Panc1 (cell line): ENCODE measurements around the gene TXNL1. TPM values are rescaled to one million over a fixed set of nuclear protein-coding genes. Genes with fewer than 3 reads are reported as not detected.

Source experiments
- ATAC-seq: fragments of 200-7000 bp; cut with Tn5 transposase; 2 replicates; pipeline ENCODE4 v1.9.1; 2020; ENCODE audit warnings: mild to moderate bottlenecking, moderate library complexity
- BruUV-seq: library from RNA; stranded (reverse); fragments of 400-500 nt; replicated peaks from 2 replicates; lab custom pipeline; 2021; lab: Mats Ljungman, UMichigan
- CTCF ChIA-PET: fragments of 300-600 bp; sonication (Branson Sonifier 250); formaldehyde crosslinking; loops from one replicate; lab custom pipeline; 2022; ENCODE audit warnings: antibody characterized with exemption; lab: Charles Lee
- POLR2A ChIA-PET: fragments of 300-600 bp; sonication (Branson Sonifier 250); formaldehyde crosslinking; loops from one replicate; lab custom pipeline; 2022; ENCODE audit warnings: antibody characterized with exemption; lab: Charles Lee
- DNase-seq: peaks from one replicate; pipeline ENCODE4 v3.0.0-alpha.2; 2010; ENCODE audit warnings: low read depth, low spot score
- H3K27ac ChIP-seq: 2 replicates; pipeline ENCODE4 v1.5.1; 2011; ENCODE audit warnings: mild to moderate bottlenecking, low read length, inconsistent platforms
- H3K27me3 ChIP-seq: fragments of 200-500 bp; sonication (Bioruptor generic); 2 replicates; pipeline ENCODE4 v1.6.0; 2014; ENCODE audit warnings: low read length, inconsistent platforms; ENCODE audit not compliant: control insufficient read depth, insufficient read depth
- H3K36me3 ChIP-seq: fragments of 200-500 bp; sonication (Bioruptor generic); 2 replicates; pipeline ENCODE4 v1.5.1; 2014; ENCODE audit warnings: inconsistent platforms, mild to moderate bottlenecking, low read length, moderate library complexity; ENCODE audit not compliant: control insufficient read depth, insufficient read depth
- H3K4me1 ChIP-seq: 2 replicates; pipeline ENCODE4 v1.5.1; 2011; ENCODE audit warnings: inconsistent platforms, mild to moderate bottlenecking, low read length, moderate library complexity; ENCODE audit not compliant: control insufficient read depth, insufficient read depth
- H3K4me3 ChIP-seq, 2 experiments: 2 replicates each; pipeline ENCODE4 v1.5.1; 2011 to 2012; ENCODE audit warnings: low read depth in 2 of 2, low read length in 2 of 2, mild to moderate bottlenecking in 2 of 2, inconsistent platforms in 1 of 2, moderate library complexity in 1 of 2
- H3K9me3 ChIP-seq: fragments of 200-500 bp; sonication (Bioruptor generic); 2 replicates; pipeline ENCODE4 v1.5.1; 2014; ENCODE audit warnings: low read depth, mild to moderate bottlenecking, inconsistent platforms, low read length, moderate library complexity; ENCODE audit not compliant: control insufficient read depth, insufficient read depth
- POLR2AphosphoS5 ChIP-seq: IDR thresholded peaks from 2 replicates; pipeline ENCODE4 v1.6.1; 2012; ENCODE audit warnings: mild to moderate bottlenecking, low read depth, low read length, moderate library complexity
- REST ChIP-seq, 2 experiments: IDR thresholded peaks; 2 replicates each; pipeline ENCODE4 v1.6.1; 2011 to 2012; ENCODE audit warnings: low read depth in 2 of 2, control low read depth in 1 of 2, low read length in 1 of 2, mild to moderate bottlenecking in 1 of 2, moderate library complexity in 1 of 2; ENCODE audit not compliant: insufficient read depth in 1 of 2
- SIN3A ChIP-seq: IDR thresholded peaks from 2 replicates; pipeline ENCODE4 v1.6.1; 2012; ENCODE audit warnings: low read depth, mild to moderate bottlenecking, low read length, moderate library complexity, borderline replicate concordance; ENCODE audit not compliant: insufficient read depth
- TCF7L2 ChIP-seq: IDR thresholded peaks from 2 replicates; pipeline ENCODE4 v1.6.1; 2011; ENCODE audit warnings: mild to moderate bottlenecking, low read depth, low read length, inconsistent platforms
- in situ Hi-C: cut with HindIII; loops from 2 replicates; pipeline ENCODE4 v1.10.0; 2016; ENCODE audit warnings: low sequenced_read_pairs, low pct_unique_long_range_greater_than_20kb
- intact Hi-C: fragments of 100-400 bp; cut with micrococcal nuclease; formaldehyde crosslinking; loops from one replicate; pipeline ENCODE4 v1.10.0; 2022; ENCODE audit not compliant: unreplicated experiment
- total RNA-seq: library from RNA; stranded (reverse); gene quantifications from one replicate; pipeline ENCODE4 v1.2.1, GENCODE V29; 2021; ENCODE audit not compliant: unreplicated experiment
- TF ChIP-seq, protein P1 (sequence below): fragments of 450-650 bp; IDR thresholded peaks from 2 replicates; pipeline ENCODE4 v1.5.1; 2017; ENCODE audit warnings: mild to moderate bottlenecking

The TXNL1 gene
- total RNA-seq, 1 experiment from 2014 or later, result 58.3 TPM

- TF ChIP-seq TCF7L2 (no peak), POLR2AphosphoS5 (no peak), REST (IDR thresholded peaks at IDR 0.05; ENCODE audit: insufficient read depth in 1 of 2, low read depth in 2 of 2, low read length in 1 of 2) (no peak), SIN3A (no peak)
- TF ChIP-seq, protein P1, sequence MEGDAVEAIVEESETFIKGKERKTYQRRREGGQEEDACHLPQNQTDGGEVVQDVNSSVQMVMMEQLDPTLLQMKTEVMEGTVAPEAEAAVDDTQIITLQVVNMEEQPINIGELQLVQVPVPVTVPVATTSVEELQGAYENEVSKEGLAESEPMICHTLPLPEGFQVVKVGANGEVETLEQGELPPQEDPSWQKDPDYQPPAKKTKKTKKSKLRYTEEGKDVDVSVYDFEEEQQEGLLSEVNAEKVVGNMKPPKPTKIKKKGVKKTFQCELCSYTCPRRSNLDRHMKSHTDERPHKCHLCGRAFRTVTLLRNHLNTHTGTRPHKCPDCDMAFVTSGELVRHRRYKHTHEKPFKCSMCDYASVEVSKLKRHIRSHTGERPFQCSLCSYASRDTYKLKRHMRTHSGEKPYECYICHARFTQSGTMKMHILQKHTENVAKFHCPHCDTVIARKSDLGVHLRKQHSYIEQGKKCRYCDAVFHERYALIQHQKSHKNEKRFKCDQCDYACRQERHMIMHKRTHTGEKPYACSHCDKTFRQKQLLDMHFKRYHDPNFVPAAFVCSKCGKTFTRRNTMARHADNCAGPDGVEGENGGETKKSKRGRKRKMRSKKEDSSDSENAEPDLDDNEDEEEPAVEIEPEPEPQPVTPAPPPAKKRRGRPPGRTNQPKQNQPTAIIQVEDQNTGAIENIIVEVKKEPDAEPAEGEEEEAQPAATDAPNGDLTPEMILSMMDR, result no peak
- no peak for DNase-seq
- no TSS peak for BruUV-seq
- in situ Hi-C loops (no loop called here), intact Hi-C loops (no loop called here)
- H3K27me3 ChIP-seq, result no peaks in the 10 kb centered on the region
- ChIA-PET POLR2A (no interaction called here), CTCF (no interaction called here)
- H3K4me1 ChIP-seq, result no peaks in the 10 kb centered on the region
- no peak overlapping the region for H3K27ac ChIP-seq
- no peaks in the 10 kb centered on the region for H3K36me3 ChIP-seq
- H3K4me3 ChIP-seq, result no peak overlapping the region
- ATAC-seq, result no peak
- H3K9me3 ChIP-seq, result no peaks in the 10 kb centered on the region
Observed at GRCh38 chr18:56662902-56663301, 24.5 kb upstream of the TXNL1 start.

GRCh38 chr18:56662502-56662901, 24.1 kb upstream of the TXNL1 start:
- no peaks in the 10 kb centered on the region for H3K4me1 ChIP-seq
- no peaks in the 10 kb centered on the region for H3K9me3 ChIP-seq
- intact Hi-C loops (no loop called here), in situ Hi-C loops (no loop called here)
- TF ChIP-seq POLR2AphosphoS5 (no peak), REST (IDR thresholded peaks at IDR 0.05; ENCODE audit: insufficient read depth in 1 of 2, low read depth in 2 of 2, low read length in 1 of 2) (no peak), TCF7L2 (no peak), SIN3A (no peak)
- TF ChIP-seq, protein P1, result no peak
- no TSS peak for BruUV-seq
- H3K27me3 ChIP-seq, result no peaks in the 10 kb centered on the region
- H3K36me3 ChIP-seq, result no peaks in the 10 kb centered on the region
- DNase-seq (no peak), ATAC-seq (no peak)
- H3K4me3 ChIP-seq, result no peak overlapping the region
- POLR2A ChIA-PET, result no interaction called here
- H3K27ac ChIP-seq, result no peak overlapping the region
- CTCF ChIA-PET, result no interaction called here
